ENCODE measurements around the gene HSPG2. TPM values are rescaled to one million over a fixed set of nuclear protein-coding genes. Genes with fewer than 3 reads are reported as not detected.
"Not testable (repeated sequence)": the region's sequence is repeated elsewhere in the genome, so short reads cannot be mapped to it uniquely, and the experiment has no call there.

Gene HSPG2
- total RNA-seq, 1 donor from 2014 or later = 912 TPM

DNA sequence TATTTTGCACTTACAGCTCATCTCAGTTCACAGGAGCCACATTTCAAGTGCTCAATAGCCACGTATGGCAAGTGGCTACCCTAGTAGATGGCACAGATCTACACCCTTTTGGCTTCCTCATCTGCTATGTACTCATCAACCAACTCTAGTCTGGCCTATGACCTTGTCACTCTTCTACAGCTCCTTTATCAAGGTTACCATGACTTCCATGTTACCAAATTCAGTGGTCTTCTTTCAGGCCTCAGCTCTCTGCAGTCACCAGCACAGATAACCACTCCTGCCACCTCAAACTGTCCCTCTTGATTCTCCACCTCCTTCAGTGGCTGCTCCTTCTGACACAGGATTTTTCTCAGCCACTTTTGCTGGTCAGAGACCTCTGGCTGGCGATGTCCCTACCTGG is 142.5 kb downstream of the HSPG2 start:
- no peak for DNase-seq (ENCODE audit: low read depth)

DNA sequence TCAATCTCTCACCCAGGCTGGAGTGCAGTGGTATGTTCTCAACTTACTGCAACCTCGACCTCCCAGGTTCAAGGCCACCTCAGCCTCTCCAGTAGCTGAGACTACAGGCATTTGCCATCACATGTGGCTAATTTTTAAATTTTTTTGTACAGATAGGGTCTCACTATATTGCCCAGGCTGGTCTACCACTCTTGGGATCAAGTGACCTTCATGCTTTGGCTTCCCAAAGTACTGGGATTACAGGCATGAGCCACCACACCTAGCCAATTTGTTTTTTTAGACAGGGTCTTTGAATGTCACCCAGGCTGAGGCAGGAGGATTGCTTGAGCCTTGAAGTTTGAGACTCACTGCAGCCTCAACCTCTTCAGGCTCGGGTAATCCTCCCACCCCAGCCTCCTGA is 144.0 kb downstream of the HSPG2 start:
- no peak for DNase-seq (ENCODE audit: low read depth)

DNA sequence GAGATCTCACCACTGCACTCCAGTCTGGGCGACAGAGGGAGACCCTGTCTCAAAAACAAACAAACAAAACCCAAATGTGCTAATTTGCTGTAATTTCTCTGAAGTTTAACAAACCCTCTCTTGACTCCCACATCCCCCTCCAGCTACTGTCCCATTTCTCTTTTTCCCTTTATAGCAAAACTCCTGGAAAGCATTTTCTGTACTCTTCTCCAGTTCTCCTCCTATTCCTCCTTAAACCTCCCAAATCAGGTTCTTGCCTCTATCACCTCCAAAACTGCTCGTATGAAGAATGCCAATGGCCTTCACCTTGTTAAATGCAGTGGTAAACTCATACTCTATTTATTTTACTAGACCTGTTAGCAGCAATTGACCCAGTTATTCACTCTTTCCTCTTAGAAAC is 150.5 kb downstream of the HSPG2 start:
- no peak for DNase-seq (ENCODE audit: low read depth)

DNA sequence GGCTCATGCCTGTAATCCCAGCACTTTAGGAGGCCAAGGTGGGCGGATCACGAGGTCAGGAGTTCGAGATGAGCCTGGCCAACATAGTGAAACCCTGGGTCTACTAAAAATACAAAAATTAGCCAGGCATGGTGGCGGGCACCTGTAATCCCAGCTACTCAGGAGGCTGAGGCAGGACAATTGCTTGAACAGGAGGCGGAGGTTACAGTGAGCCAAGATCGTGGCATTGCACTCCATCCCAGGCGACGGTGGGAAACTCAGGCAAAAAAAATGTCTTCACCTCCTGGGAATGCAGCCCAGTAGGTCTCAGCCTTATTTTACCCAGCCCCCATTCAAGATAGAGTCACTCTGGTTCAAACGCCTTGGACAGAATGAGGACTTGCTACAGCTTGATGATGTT is 151.3 kb downstream of the HSPG2 start:
- DNase-seq (ENCODE audit: low read depth) = not testable (repeated sequence)

DNA sequence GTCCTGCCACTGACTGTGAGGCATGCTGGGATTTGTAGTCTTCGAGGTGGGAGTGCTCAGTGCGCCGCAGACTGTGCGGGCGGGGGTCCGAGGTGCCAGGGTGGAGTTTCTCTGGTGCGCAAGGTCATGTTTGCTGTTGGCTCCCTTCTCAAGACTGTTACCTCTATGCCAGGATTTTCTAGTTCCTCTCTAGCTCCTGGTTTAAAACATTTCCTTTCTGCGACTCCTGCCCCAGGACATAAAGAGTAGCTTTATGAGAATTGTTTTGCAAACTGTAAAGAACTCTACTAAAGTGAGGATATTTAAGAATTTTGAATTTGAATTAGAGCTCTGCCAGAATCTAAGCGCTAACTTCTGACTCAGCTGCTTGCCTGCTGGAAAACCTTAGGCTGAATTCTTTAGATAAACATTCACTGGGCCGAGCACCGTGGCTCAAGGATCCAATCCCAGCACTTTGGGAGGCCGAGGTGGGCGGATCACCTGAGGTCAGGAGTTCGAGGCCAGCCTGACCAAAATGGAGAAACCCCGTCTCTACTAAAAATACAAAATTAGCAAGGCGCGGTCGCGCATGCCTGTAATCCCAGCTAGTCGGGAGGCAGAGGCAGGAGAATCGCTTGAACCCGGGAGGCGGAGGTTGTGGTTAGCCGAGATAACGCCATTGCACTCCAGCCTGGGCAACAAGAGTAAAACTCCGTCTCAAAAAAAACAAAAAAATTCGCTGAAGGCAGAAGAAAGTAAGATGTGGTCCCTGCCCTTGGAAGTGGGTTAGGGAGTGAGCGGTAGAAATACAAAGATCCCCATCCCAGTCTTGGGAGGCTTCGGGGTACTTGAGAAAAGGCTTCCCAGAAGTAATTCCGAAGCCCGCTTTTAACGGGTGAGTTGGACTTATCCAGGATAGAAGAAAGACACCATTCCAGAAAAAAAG is 153.2 kb downstream of the HSPG2 start:
- DNase-seq (ENCODE audit: low read depth) = peak; percentile 93

DNA sequence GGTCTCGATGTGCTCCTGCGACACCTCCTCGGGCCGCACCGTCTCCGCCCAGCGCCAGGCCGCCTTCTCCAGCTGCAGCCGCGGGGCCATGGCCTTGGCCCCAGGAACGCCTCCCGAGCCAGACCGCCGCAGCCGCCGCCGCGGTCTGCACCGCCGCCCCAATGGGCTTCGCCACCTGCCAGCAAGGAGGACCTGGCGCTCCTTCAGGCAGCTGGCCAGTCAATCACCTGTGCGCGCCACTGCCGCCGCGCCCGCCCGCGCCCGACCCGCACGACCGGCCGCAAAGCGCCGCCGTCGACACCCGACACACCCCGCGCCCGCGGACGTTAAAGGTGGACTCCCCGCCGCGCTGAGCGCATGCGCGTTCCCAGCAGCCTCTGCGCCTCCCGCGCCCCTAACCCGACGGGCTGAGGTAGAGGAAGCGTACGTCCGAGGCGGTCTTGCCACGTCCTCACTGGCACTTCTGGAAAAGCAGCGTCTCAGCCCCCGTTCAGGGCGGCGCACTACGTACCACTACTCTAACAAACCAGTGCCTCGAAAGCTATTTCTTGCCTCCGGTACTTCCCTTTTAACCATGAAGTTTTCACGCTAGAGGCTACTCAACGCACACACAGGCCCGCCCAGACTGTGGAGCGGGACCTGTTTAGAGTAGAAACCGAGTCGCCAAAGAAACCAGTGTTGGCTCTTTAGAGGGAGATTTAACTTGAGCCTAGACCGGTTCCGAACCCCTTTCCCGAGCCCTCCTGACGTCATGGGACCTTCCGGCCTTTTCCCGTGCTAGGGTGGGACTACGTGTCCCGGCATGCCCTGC is 154.0 kb downstream of the HSPG2 start, which contains the start of gene USP48:
USP48 (minus strand) TSS at position 282 of the 811 bp plus-strand sequence; CDS start at position 90, 192 bp downstream.
- peak; percentile 87 for DNase-seq (ENCODE audit: low read depth)

DNA sequence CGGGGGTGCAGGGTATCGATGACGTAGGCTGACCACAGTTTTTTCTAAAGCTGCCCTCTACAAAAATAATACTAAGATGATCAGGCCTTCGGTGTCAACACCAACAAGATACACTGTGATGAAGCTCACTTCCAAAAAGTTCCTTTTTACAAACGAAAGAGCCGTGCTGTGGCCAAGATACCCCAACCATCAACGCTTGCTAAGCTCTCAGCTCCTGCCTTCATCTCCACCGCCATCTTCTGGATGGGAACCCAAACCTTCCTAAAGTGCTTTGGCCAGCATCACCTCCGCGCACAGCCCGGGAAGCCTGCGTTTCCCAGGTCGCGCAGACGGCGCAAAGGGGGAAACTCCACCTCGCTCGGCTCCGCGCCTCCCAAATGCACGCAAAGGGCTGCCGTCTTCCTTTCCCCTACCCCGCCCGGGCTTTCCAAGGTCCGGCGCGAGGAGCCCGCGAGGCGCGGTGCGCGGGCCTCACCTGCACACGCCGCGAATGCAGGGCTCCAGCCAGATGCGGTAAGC is 154.7 kb downstream of the HSPG2 start:
- DNase-seq (ENCODE audit: low read depth) = peak; percentile 56

DNA sequence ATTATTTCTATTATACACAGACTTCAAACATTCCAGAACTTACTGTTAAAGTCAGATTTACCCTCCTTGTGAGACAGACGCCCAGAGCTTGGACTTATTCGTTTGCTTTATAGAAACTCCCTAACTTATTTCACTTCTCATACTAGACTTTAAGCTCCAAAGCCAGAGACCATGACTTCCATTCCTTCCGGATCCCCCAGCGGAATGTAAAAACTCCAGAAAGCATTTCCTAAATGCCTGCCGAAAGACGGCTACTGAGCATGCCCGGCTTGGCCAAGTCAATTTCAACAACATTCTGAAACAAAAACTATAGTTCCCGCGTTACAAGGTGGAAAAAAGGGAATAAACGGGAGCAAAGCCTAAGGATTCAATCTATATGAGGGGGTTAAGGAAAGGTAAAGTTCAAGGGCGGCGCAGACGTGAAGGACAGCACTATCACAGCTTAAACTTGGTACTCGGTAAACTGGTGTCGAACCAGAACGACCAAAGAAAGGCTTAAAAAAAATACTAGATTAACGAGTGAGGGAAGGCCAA is 155.2 kb downstream of the HSPG2 start:
- peak; percentile 61 for DNase-seq (ENCODE audit: low read depth)

DNA sequence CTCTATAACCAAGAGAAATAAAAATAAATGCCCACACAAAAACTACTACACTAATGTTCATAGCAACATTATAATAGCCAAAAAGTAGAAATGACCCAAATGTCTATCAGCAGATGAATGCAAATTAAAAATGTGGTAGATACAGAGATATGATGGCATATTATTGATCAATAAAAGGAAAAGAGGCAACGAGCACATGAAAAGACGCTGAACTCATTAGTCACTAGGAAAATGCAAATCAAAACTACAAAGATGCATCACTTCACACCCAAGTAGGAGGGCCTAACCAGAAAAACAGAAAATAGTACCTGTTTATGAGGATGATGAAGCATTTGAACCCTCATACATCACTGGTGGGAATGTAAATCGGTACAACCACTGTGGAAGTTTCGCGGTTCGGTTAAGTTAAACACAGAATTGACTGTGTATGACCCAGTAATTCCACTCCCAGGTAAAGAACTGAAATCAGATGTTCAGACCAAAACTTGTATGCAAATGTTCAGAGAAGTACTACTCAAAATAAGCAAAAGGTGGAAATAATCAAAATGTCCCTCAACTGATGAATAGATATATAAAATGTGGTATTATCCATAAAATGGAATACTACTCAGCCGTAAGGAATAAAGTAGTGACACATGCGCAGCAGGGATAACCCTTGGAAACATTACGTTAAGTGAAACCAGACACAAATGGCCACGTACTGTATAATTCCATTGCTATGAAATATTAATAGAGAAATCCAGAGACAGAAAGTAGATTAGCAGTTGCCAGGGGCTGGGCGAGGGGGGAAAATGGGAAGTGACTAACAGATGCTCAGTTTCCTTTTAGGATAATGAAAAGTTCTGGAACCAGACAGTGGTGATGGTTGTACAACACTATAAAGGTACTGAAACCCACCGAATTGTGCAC is 157.2 kb downstream of the HSPG2 start:
- DNase-seq (ENCODE audit: low read depth) = no peak

DNA sequence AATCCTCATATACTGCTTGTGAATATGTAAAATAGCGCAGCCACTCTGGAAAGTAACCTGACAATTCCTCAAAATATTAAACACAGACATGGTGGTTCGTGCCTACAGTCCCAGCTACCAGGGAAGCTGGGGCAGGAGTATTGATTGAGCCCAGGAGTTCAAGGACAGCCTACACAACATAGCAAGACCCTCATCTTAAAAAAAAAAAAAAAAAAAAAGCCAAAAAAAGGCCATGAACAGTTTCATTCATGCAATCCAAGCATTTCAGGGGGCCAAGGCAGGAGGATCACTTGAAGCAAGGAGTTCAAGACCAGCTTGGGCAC is 158.7 kb downstream of the HSPG2 start:
- no peak for DNase-seq (ENCODE audit: low read depth)

DNA sequence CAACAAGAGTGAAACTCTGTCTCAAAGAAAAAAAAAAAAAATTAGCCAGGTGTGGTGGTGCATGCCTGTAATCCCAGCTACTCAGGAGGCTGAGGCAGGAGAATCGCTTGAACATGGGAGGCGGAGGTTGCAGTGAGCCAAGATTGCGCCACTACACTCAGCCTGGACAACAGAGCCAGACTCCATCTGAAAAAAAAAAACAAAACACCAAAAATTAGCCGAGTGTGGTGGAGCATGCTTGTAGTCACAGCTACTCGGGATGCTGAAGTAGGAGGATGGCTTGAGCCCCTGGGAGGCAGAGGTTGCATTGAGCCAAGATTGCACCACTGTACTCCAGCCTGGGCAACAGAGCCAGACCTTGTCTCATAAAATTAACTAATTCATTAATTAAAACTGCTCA is 160.2 kb downstream of the HSPG2 start:
- DNase-seq (ENCODE audit: low read depth) = not testable (repeated sequence)

DNA sequence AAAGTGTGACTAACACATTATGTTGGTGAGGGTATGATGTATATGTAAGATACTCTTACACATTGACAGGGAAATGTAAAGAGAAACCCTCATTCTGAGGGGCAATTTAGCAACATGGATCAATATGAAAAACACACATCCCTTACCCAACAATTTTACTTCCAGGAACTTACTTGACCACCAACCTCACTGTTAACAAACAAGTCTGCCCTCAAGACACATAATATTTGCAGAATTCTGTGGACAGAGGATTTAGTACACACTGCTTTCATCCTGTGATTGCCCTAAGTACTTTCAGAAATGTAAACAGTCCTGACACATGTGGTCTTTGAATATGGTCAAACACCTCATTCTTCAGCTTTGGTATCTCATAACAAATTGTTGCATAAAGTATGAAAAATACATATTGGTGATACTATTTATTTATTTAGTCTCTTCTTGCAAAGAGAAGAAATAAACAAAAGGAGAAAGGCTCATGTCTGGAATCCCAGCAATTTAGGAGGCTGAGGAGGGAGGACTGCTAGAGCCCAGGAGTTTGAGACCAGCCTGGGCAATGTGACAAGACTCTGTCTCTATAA is 161.0 kb downstream of the HSPG2 start:
- DNase-seq (ENCODE audit: low read depth) = no peak

DNA sequence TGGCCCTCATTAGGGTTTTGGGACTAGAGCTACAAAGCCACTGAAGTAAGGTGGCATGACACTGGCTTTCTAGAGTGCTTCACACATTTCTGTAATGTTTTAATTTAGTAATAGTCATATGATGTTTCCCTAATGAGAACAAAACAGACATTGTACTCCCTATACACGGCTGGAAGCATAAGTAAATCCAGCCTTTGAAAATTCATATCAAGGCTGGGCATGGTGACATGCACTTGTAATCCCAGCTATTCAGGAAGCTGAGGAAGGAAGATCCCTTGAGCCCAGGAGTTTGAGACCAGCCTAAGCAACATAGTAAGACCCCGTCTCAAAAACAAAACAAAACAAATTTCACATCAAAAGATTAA is 161.6 kb downstream of the HSPG2 start:
- no peak for DNase-seq (ENCODE audit: low read depth)

DNA sequence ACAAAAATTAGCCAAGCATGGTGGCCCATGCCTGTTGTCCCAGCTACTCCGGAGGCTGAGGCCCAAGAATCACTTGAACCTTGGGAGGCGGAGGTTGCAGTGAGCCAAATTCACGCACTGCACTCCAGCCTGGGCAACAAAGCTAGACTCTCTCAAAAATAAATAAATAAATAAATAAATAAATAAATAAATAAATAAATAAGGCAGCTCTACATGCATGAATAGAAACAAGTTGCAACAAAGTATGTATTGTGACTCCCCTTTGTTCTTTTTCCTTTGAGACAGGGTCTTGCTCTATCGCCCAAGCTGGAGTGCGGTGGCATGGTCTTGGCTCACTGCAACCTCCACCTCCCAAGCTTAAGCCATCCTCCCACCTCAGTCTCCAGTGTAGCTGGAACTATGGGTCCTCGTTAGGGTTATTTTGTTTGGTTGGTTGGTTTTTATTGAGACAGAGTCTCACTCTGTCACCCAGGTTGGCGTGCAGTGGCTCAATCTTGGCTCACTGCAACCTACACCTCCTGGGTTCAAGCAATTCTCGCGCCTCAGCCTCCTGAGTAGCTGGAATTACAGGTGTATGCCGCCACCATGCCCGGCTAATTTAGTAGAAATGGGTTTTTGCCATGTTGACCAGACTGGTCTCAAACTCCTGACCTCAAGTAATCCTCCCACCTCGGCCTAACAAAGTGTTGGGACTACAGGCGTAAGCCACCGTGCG is 162.1 kb downstream of the HSPG2 start:
- DNase-seq (ENCODE audit: low read depth) = no peak

DNA sequence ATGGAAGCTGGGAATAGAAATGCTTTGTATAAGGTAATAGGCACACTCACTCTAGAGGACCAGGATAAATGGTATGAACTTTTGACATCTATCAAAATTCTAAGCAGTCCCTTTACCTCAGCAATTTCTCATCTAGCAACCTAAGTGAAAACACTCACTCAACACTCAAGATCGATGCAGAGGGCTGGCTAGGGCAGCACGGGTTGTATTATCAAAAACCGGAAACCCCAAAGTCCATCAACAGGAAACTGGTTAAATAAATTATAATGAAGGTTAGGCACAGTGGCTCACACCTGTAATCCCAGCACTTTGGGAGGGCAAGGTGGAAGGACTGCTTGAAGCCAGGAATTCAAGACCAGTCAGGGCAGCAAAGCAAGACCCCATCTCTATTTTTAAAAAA is 163.5 kb downstream of the HSPG2 start:
- no peak for DNase-seq (ENCODE audit: low read depth)

Other genes with a start within 250 kb of the HSPG2 start
- gene USP48, start 154.2 kb downstream of the HSPG2 start, total RNA-seq = 32.1 and 100 TPM in 2 replicates
- 0.69 TPM in 1 of 2 replicates, not detected in the other for gene LDLRAD2, start 125.0 kb downstream of the HSPG2 start, total RNA-seq
- not detected in 2 replicates for gene CELA3B, start 39.7 kb upstream of the HSPG2 start, total RNA-seq
- gene CELA3A, start 64.3 kb upstream of the HSPG2 start, total RNA-seq = not detected in 2 replicates
- gene CDC42, start 115.4 kb upstream of the HSPG2 start, total RNA-seq = 233 and 926 TPM in 2 replicates
- under 0.01 and 0.17 TPM in 2 replicates for gene WNT4, start 205.8 kb upstream of the HSPG2 start, total RNA-seq

Measured in renal cortical epithelial cell (primary cell).